Measurements from ENCODE around the gene CHST15.

- TF ChIP-seq CTCF (IDR thresholded peaks at IDR 0.05): no peak
- TF ChIP-seq POLR2A (IDR thresholded peaks at IDR 0.05): no peak
- TF ChIP-seq POLR2AphosphoS5 (IDR thresholded peaks at IDR 0.05): no peak
- no peak for TF ChIP-seq EP300 (IDR thresholded peaks at IDR 0.05)
Observed at GRCh38 chr10:124132876-124133275, 39.5 kb upstream of the CHST15 start.
